Measurements from ENCODE around the gene TGFBR1.
A peak's percentile ranks its signal among the peaks of the same experiment; 100 is the strongest.

TGFBR1 gene

GRCh38 chr9:99104459-99105151, at the start of gene TGFBR1:
TSS of gene TGFBR1 (plus strand) at chr9:99105113. CDS start at chr9:99105206, 93 bp downstream.
- peak; percentile 86 for DNase-seq

GRCh38 chr9:99055384-99055783, 49.5 kb upstream of the TGFBR1 start:
- DNase-seq, result no peak

GRCh38 chr9:99056186-99056585, 48.7 kb upstream of the TGFBR1 start:
- no peak for DNase-seq

- DNase-seq, result no peak
Measured at GRCh38 chr9:99056886-99057664, 47.8 kb upstream of the TGFBR1 start.

GRCh38 chr9:99057665-99058625, 47.0 kb upstream of the TGFBR1 start:
- no peak for DNase-seq

- no peak for DNase-seq
Measured at GRCh38 chr9:99058964-99059921, 45.7 kb upstream of the TGFBR1 start.

- DNase-seq, result no peak
Measured at GRCh38 chr9:99060621-99061020, 44.3 kb upstream of the TGFBR1 start.

- no peak for DNase-seq
Measured at GRCh38 chr9:99062549-99062948, 42.4 kb upstream of the TGFBR1 start.

- no peak for DNase-seq
Measured at GRCh38 chr9:99063522-99063921, 41.4 kb upstream of the TGFBR1 start.

GRCh38 chr9:99066571-99066970, 38.3 kb upstream of the TGFBR1 start:
- DNase-seq, result no peak

GRCh38 chr9:99069075-99069474, 35.8 kb upstream of the TGFBR1 start:
- no peak for DNase-seq

- no peak for DNase-seq
Measured at GRCh38 chr9:99069546-99069945, 35.4 kb upstream of the TGFBR1 start.

- DNase-seq, result no peak
Measured at GRCh38 chr9:99070681-99071080, 34.2 kb upstream of the TGFBR1 start.

- no peak for DNase-seq
Measured at GRCh38 chr9:99071313-99072039, 33.4 kb upstream of the TGFBR1 start.

- no peak for DNase-seq
Measured at GRCh38 chr9:99072040-99072394, 32.9 kb upstream of the TGFBR1 start.

GRCh38 chr9:99073347-99073746, 31.6 kb upstream of the TGFBR1 start:
- DNase-seq, result no peak

- no peak for DNase-seq
Measured at GRCh38 chr9:99073985-99074901, 30.7 kb upstream of the TGFBR1 start.

- DNase-seq, result no peak
Measured at GRCh38 chr9:99074902-99075245, 30.0 kb upstream of the TGFBR1 start.

GRCh38 chr9:99075246-99075912, 29.5 kb upstream of the TGFBR1 start:
- no peak for DNase-seq

- DNase-seq, result no peak
Measured at GRCh38 chr9:99076030-99076429, 28.9 kb upstream of the TGFBR1 start.
